Duodenal mucosa (tissue), 2 donors: ENCODE data around the gene ADARB1.

Experiments
- H3K27ac ChIP-seq: one replicate; pipeline ENCODE4 v1.7.0; 2013; ENCODE audit warnings: low read depth, low read length
- H3K27me3 ChIP-seq, 2 donors: one replicate each; pipeline ENCODE4 v1.7.0; 2013; ENCODE audit warnings: low read length in 2 of 2, control low read depth in 1 of 2; ENCODE audit not compliant: insufficient read depth in 2 of 2, control insufficient read depth in 1 of 2
- H3K36me3 ChIP-seq, 2 donors: one replicate each; pipeline ENCODE4 v1.7.0; 2013; ENCODE audit warnings: low read length in 2 of 2, control low read depth in 1 of 2; ENCODE audit not compliant: insufficient read depth in 2 of 2, control insufficient read depth in 1 of 2
- H3K4me1 ChIP-seq, 2 donors: one replicate each; pipeline ENCODE4 v1.7.0; 2013; ENCODE audit warnings: low read length in 2 of 2, control low read depth in 1 of 2; ENCODE audit not compliant: insufficient read depth in 2 of 2, control insufficient read depth in 1 of 2
- H3K4me3 ChIP-seq, 2 donors: one replicate each; pipeline ENCODE4 v1.7.0; 2013; ENCODE audit warnings: low read length in 2 of 2, low read depth in 1 of 2
- H3K9ac ChIP-seq, 2 donors: one replicate each; pipeline ENCODE4 v1.7.0; 2013; ENCODE audit warnings: low read length in 2 of 2, low read depth in 1 of 2
- H3K9me3 ChIP-seq, 2 donors: one replicate each; pipeline ENCODE4 v1.7.0; 2013; ENCODE audit warnings: low read length in 2 of 2, control low read depth in 1 of 2; ENCODE audit not compliant: control insufficient read depth in 1 of 2

The ADARB1 gene

GRCh38 chr21:45169001-45169400 lies 94.6 kb downstream of the ADARB1 start:
- no peaks in the 10 kb centered on the region for H3K9me3 ChIP-seq
- H3K9ac ChIP-seq, result no peak overlapping the region
- H3K36me3 ChIP-seq, result no peaks in the 10 kb centered on the region
- H3K27ac ChIP-seq, result no peak overlapping the region
- H3K4me1 ChIP-seq, result no peaks in the 10 kb centered on the region
- H3K4me3 ChIP-seq, result no peak overlapping the region
- H3K27me3 ChIP-seq, result no peaks in the 10 kb centered on the region

- Histone ChIP-seq H3K36me3 (no peaks in the 10 kb centered on the region), H3K27me3 (no peaks in the 10 kb centered on the region), H3K9me3 (no peaks in the 10 kb centered on the region), H3K27ac (no peak overlapping the region), H3K9ac (no peak overlapping the region), H3K4me3 (no peak overlapping the region), H3K4me1 (no peaks in the 10 kb centered on the region)
Observed at GRCh38 chr21:45169682-45170081, 95.3 kb downstream of the ADARB1 start.

- no peak overlapping the region for H3K4me3 ChIP-seq
- H3K27me3 ChIP-seq, result no peaks in the 10 kb centered on the region
- no peak overlapping the region for H3K27ac ChIP-seq
- no peaks in the 10 kb centered on the region for H3K4me1 ChIP-seq
- no peak overlapping the region for H3K9ac ChIP-seq
- H3K9me3 ChIP-seq, result no peaks in the 10 kb centered on the region
- no peaks in the 10 kb centered on the region for H3K36me3 ChIP-seq
Observed at GRCh38 chr21:45170987-45171386, 96.6 kb downstream of the ADARB1 start.

DNA sequence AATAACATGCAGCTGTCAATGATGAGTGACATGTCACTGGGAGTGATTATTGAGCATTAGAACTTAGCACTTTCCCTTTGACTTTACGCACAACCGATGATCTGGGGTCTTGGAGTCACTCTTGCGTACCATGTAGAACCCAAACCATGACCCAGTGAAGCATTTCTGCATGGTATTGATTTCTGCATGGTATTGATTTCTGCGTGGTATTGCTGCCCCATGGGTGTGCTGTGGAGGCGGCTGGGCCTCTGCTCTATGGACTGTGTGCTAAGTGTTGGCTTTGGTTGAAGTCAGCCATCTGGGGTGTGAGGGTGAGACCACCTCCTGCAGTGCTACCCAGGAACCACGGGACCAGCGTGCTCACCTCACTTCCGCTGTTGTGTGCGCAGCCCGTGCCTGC lies 98.0 kb downstream of the ADARB1 start:
- Histone ChIP-seq H3K9ac (no peak overlapping the region), H3K36me3 (no peaks in the 10 kb centered on the region), H3K9me3 (no peaks in the 10 kb centered on the region), H3K4me3 (no peak overlapping the region), H3K4me1 (no peaks in the 10 kb centered on the region), H3K27ac (no peak overlapping the region), H3K27me3 (no peaks in the 10 kb centered on the region)

- H3K9me3 ChIP-seq, result no peaks in the 10 kb centered on the region
- H3K36me3 ChIP-seq, result no peaks in the 10 kb centered on the region
Observed at GRCh38 chr21:45175326-45176095, 101.1 kb downstream of the ADARB1 start.

DNA sequence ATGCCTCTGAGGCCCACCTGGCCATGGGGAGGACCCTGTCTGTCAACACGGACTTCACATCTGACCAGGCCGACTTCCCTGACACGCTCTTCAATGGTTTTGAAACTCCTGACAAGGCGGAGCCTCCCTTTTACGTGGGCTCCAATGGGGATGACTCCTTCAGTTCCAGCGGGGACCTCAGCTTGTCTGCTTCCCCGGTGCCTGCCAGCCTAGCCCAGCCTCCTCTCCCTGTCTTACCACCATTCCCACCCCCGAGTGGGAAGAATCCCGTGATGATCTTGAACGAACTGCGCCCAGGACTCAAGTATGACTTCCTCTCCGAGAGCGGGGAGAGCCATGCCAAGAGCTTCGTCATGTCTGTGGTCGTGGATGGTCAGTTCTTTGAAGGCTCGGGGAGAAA lies 101.8 kb downstream of the ADARB1 start:
- H3K27me3 ChIP-seq, result no peaks in the 10 kb centered on the region
- no peaks in the 10 kb centered on the region for H3K4me1 ChIP-seq
- no peak overlapping the region for H3K9ac ChIP-seq
- H3K9me3 ChIP-seq, result no peaks in the 10 kb centered on the region
- no peak overlapping the region for H3K27ac ChIP-seq
- H3K4me3 ChIP-seq, result no peak overlapping the region
- no peaks in the 10 kb centered on the region for H3K36me3 ChIP-seq

More at GRCh38 chr21:45175326-45176095, 101.1 kb downstream of the ADARB1 start:
- Histone ChIP-seq H3K9ac (no peak overlapping the region), H3K27ac (no peak overlapping the region), H3K27me3 (no peaks in the 10 kb centered on the region), H3K4me3 (no peak overlapping the region), H3K4me1 (no peaks in the 10 kb centered on the region)

- Histone ChIP-seq H3K27me3 (no peaks in the 10 kb centered on the region), H3K27ac (no peak overlapping the region), H3K36me3 (no peaks in the 10 kb centered on the region), H3K9ac (no peak overlapping the region), H3K9me3 (no peaks in the 10 kb centered on the region), H3K4me1 (no peaks in the 10 kb centered on the region), H3K4me3 (no peak overlapping the region)
Observed at GRCh38 chr21:45177039-45177438, 102.7 kb downstream of the ADARB1 start.

- Histone ChIP-seq H3K27ac (no peak overlapping the region), H3K4me1 (no peaks in the 10 kb centered on the region), H3K9ac (no peak overlapping the region), H3K4me3 (no peak overlapping the region), H3K27me3 (no peaks in the 10 kb centered on the region), H3K36me3 (no peaks in the 10 kb centered on the region), H3K9me3 (no peaks in the 10 kb centered on the region)
Observed at GRCh38 chr21:45178070-45178608, 103.8 kb downstream of the ADARB1 start.

- no peaks in the 10 kb centered on the region for H3K36me3 ChIP-seq
- no peak overlapping the region for H3K4me3 ChIP-seq
- no peaks in the 10 kb centered on the region for H3K9me3 ChIP-seq
- H3K27me3 ChIP-seq, result no peaks in the 10 kb centered on the region
- H3K9ac ChIP-seq, result no peak overlapping the region
- no peaks in the 10 kb centered on the region for H3K4me1 ChIP-seq
- no peak overlapping the region for H3K27ac ChIP-seq
Observed at GRCh38 chr21:45178971-45179370, 104.6 kb downstream of the ADARB1 start.

DNA sequence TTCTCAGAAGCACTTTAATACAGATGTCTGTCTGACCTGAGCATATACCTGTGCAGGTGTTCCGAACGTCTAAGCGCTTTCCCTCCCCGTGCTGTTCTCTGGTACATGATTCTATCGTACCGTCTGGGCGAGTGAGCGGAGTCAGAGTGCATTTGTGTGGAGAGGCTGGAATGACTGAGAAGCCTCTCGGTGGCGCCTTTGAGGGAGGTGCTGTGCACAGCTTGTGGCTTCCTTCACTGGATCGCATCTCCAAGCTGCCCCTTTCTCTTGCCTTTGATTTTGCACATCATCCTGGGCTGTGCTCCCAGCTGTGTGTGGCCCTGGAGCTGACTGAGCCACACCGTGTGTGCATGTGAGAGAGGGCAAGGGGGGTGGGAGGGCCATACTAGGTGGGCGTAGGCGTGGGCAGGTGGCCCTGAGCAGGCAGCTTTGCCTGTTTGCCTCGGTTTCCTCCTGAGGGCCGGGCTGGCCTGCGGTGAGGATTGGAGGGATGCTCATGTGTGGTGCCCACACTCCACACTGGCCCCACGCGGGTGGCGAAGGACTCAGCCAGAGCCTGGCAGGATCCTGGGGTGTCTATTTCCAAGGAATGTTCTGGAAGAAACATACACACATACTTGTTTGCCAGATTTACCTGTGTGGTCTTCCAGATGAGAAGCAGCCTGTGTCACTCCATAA lies 105.3 kb downstream of the ADARB1 start:
- Histone ChIP-seq H3K9ac (no peak overlapping the region), H3K4me3 (no peak overlapping the region), H3K9me3 (no peaks in the 10 kb centered on the region), H3K36me3 (no peaks in the 10 kb centered on the region), H3K27me3 (no peaks in the 10 kb centered on the region), H3K27ac (no peak overlapping the region), H3K4me1 (no peaks in the 10 kb centered on the region)
